IMR-90 (cell line): ENCODE measurements around the gene CCDC167. TPM values are rescaled to one million over a fixed set of nuclear protein-coding genes. Genes with fewer than 3 reads are reported as not detected.

Source experiments
- ATAC-seq: fragments of 200-7000 bp; cut with Tn5 transposase; 2 replicates; pipeline ENCODE4 v1.9.1; 2020; ENCODE audit warnings: low read depth, mild to moderate bottlenecking, moderate library complexity
- BruUV-seq: library from RNA; stranded (reverse); fragments of 400-500 nt; replicated peaks from 2 replicates; lab custom pipeline; 2021; lab: Mats Ljungman, UMichigan
- CTCF ChIA-PET: fragments of 300-600 bp; formaldehyde crosslinking; extraction: SDS; loops from one replicate; lab custom pipeline; 2021; ENCODE audit warnings: antibody characterized with exemption; lab: Yijun Ruan, JAX
- POLR2A ChIA-PET: fragments of 300-600 bp; sonication (Branson Sonifier 250); formaldehyde crosslinking; loops from one replicate; lab custom pipeline; 2022; ENCODE audit warnings: antibody characterized with exemption; ENCODE audit not compliant: unreplicated experiment; lab: Charles Lee
- DNase-seq: peaks from one replicate; pipeline ENCODE4 v3.0.0; 2013
- H2AFZ ChIP-seq: replicated peaks from 2 replicates; pipeline ENCODE3; 2013; ENCODE audit warnings: low read length, mild to moderate bottlenecking; ENCODE audit not compliant: poor library complexity
- H2AK5ac ChIP-seq: 2 replicates; pipeline ENCODE4 v1.6.1; 2013; ENCODE audit warnings: low read depth, low read length, inconsistent platforms
- H2AK9ac ChIP-seq: replicated peaks from 2 replicates; pipeline ENCODE3; 2013; ENCODE audit warnings: mild to moderate bottlenecking, low read depth, low read length, moderate library complexity; ENCODE audit not compliant: poor library complexity
- H2BK120ac ChIP-seq: 2 replicates; pipeline ENCODE4 v1.6.1; 2013; ENCODE audit warnings: low read depth, low read length, inconsistent platforms
- H2BK15ac ChIP-seq: 3 replicates; pipeline ENCODE4 v1.6.1; 2013; ENCODE audit warnings: low read depth, low read length, inconsistent platforms
- H2BK20ac ChIP-seq: 2 replicates; pipeline ENCODE4 v1.6.1; 2013; ENCODE audit warnings: low read depth, mild to moderate bottlenecking, inconsistent platforms, low read length, moderate library complexity
- H2BK5ac ChIP-seq: 2 replicates; pipeline ENCODE4 v1.6.1; 2013; ENCODE audit warnings: mild to moderate bottlenecking, low read depth, low read length, inconsistent platforms; ENCODE audit not compliant: poor library complexity, severe bottlenecking
- H3K14ac ChIP-seq: replicated peaks from 2 replicates; pipeline ENCODE4 v1.6.1; 2013; ENCODE audit warnings: low read depth, low read length, inconsistent platforms
- H3K18ac ChIP-seq: 2 replicates; pipeline ENCODE4 v1.6.1; 2013; ENCODE audit warnings: low read depth, low read length, control low read depth
- H3K23ac ChIP-seq: 2 replicates; pipeline ENCODE4 v1.6.1; 2013; ENCODE audit warnings: low read depth, low read length, inconsistent platforms
- H3K27ac ChIP-seq: 2 replicates; pipeline ENCODE4 v1.5.1; 2013; ENCODE audit warnings: mild to moderate bottlenecking, control low read depth, low read length; ENCODE audit not compliant: insufficient read depth
- H3K27me3 ChIP-seq: 2 replicates; pipeline ENCODE4 v1.6.1; 2013; ENCODE audit warnings: low read length; ENCODE audit not compliant: control insufficient read depth, insufficient read depth
- H3K36me3 ChIP-seq: 2 replicates; pipeline ENCODE4 v1.6.1; 2013; ENCODE audit warnings: low read length, mixed read lengths; ENCODE audit not compliant: control insufficient read depth, insufficient read depth
- H3K4ac ChIP-seq: 2 replicates; pipeline ENCODE4 v1.6.1; 2013; ENCODE audit warnings: low read depth, low read length, inconsistent platforms
- H3K4me1 ChIP-seq: 2 replicates; pipeline ENCODE4 v1.6.1; 2013; ENCODE audit warnings: low read length, mixed read lengths; ENCODE audit not compliant: control insufficient read depth, insufficient read depth
- H3K4me2 ChIP-seq: 2 replicates; pipeline ENCODE4 v1.6.1; 2013; ENCODE audit warnings: low read depth, mild to moderate bottlenecking, control low read depth, low read length, moderate library complexity
- H3K4me3 ChIP-seq: 2 replicates; pipeline ENCODE4 v1.5.1; 2013; ENCODE audit warnings: low read depth, mild to moderate bottlenecking, control low read depth, low read length, moderate library complexity; ENCODE audit not compliant: insufficient read depth
- H3K56ac ChIP-seq: 2 replicates; pipeline ENCODE4 v1.6.1; 2013; ENCODE audit warnings: low read length, inconsistent platforms; ENCODE audit not compliant: insufficient read depth; ENCODE audit errors: extremely low read depth
- H3K79me1 ChIP-seq, 2 experiments: 2 replicates each; pipeline ENCODE4 v1.6.1; 2013; ENCODE audit warnings: low read length in 2 of 2, inconsistent platforms in 1 of 2, low read depth in 1 of 2
- H3K9ac ChIP-seq: 2 replicates; pipeline ENCODE4 v1.6.1; 2013; ENCODE audit warnings: low read depth, low read length, control low read depth
- H3K9me1 ChIP-seq: 2 replicates; pipeline ENCODE4 v1.6.1; 2013; ENCODE audit warnings: low read length, inconsistent platforms; ENCODE audit not compliant: insufficient read depth
- H3K9me3 ChIP-seq: 2 replicates; pipeline ENCODE4 v1.6.1; 2013; ENCODE audit warnings: low read length; ENCODE audit not compliant: control insufficient read depth, insufficient read depth
- H4K20me1 ChIP-seq: 2 replicates; pipeline ENCODE4 v1.6.1; 2013; ENCODE audit warnings: low read length, inconsistent platforms; ENCODE audit not compliant: insufficient read depth
- H4K5ac ChIP-seq: 2 replicates; pipeline ENCODE4 v1.6.1; 2013; ENCODE audit warnings: mild to moderate bottlenecking, low read depth, low read length, control low read depth
- H4K8ac ChIP-seq, 2 experiments: 2 replicates each; pipeline ENCODE4 v1.6.1; 2013; ENCODE audit warnings: low read depth in 2 of 2, low read length in 2 of 2, control low read depth in 1 of 2, inconsistent platforms in 1 of 2
- H4K91ac ChIP-seq: 2 replicates; pipeline ENCODE4 v1.6.1; 2013; ENCODE audit warnings: low read depth, low read length, inconsistent platforms; ENCODE audit not compliant: insufficient read depth
- BHLHE40 ChIP-seq: fragments of 150-350 bp; IDR thresholded peaks from 2 replicates; pipeline ENCODE4 v1.6.1; 2016; ENCODE audit warnings: mild to moderate bottlenecking, low read depth, low read length
- CEBPB ChIP-seq: IDR thresholded peaks from 2 replicates; pipeline ENCODE4 v1.6.1; 2012; ENCODE audit warnings: low read depth, low read length, improper control_type of control experiment
- CHD1 ChIP-seq: IDR thresholded peaks from 2 replicates; pipeline ENCODE4 v1.6.1; 2012; ENCODE audit warnings: low read depth, low read length, improper control_type of control experiment
- CTCF ChIP-seq: conservative IDR thresholded peaks from 2 replicates; pipeline ENCODE4 v1.5.1; 2012; ENCODE audit warnings: mild to moderate bottlenecking, low read depth, low read length, improper control_type of control experiment
- FOS ChIP-seq: fragments of 150-350 bp; IDR thresholded peaks from 2 replicates; pipeline ENCODE4 v1.6.1; 2016; ENCODE audit warnings: low read depth, low read length
- MAFK ChIP-seq: IDR thresholded peaks from 2 replicates; pipeline ENCODE4 v1.6.1; 2012; ENCODE audit warnings: low read depth, low read length, improper control_type of control experiment
- MAZ ChIP-seq: IDR thresholded peaks from 2 replicates; pipeline ENCODE4 v1.6.1; 2012; ENCODE audit warnings: low read depth, mild to moderate bottlenecking, low read length, improper control_type of control experiment, moderate library complexity, borderline replicate concordance
- MXI1 ChIP-seq: IDR thresholded peaks from 2 replicates; pipeline ENCODE4 v1.6.1; 2012; ENCODE audit warnings: low read depth, mild to moderate bottlenecking, low read length, moderate library complexity, borderline replicate concordance
- POLR2A ChIP-seq: IDR thresholded peaks from 2 replicates; pipeline ENCODE4 v1.6.1; 2012; ENCODE audit warnings: mild to moderate bottlenecking, low read depth, low read length
- RAD21 ChIP-seq: IDR thresholded peaks from 2 replicates; pipeline ENCODE4 v1.6.1; 2012; ENCODE audit warnings: low read length, improper control_type of control experiment
- RCOR1 ChIP-seq: IDR thresholded peaks from 2 replicates; pipeline ENCODE4 v1.6.1; 2012; ENCODE audit warnings: mild to moderate bottlenecking, low read length, improper control_type of control experiment; ENCODE audit not compliant: insufficient replicate concordance
- RFX5 ChIP-seq: IDR thresholded peaks from 2 replicates; pipeline ENCODE4 v1.8.0; 2012; ENCODE audit warnings: low read depth, mild to moderate bottlenecking, low read length, moderate library complexity
- SMC3 ChIP-seq: fragments of 150-350 bp; IDR thresholded peaks from 2 replicates; pipeline ENCODE4 v1.6.1; 2016; ENCODE audit warnings: low read depth, mild to moderate bottlenecking, antibody characterized with exemption, low read length, moderate library complexity
- USF2 ChIP-seq: fragments of 150-350 bp; IDR thresholded peaks from 2 replicates; pipeline ENCODE4 v1.6.1; 2017; ENCODE audit warnings: mild to moderate bottlenecking, antibody characterized with exemption, low read length, low read depth
- WGBS, 2 experiments: methylation state at CpG; one replicate each; pipeline versions ENCODE4 v1.1.5 to v1.1.7; 2013; ENCODE audit warnings: missing lambda C conversion rate in 2 of 2; ENCODE audit not compliant: insufficient read length in 1 of 2; ENCODE audit errors: extremely low coverage in 2 of 2; 5-methylcytosine and 5-hydroxymethylcytosine counted together
- dilution Hi-C: fragments of 300-500 bp; cut with HindIII; formaldehyde crosslinking; loops from one replicate; pipeline ENCODE4 v1.14.3; 2018; ENCODE audit warnings: low sequenced_read_pairs; ENCODE audit not compliant: unreplicated experiment
- in situ Hi-C: fragments of 300-500 bp; cut with MboI; formaldehyde crosslinking; loops from 3 replicates; pipeline ENCODE4 v1.14.3; 2019; ENCODE audit warnings: low sequenced_read_pairs, inconsistent platforms, mixed read lengths
- intact Hi-C: fragments of 100-400 bp; cut with micrococcal nuclease; formaldehyde crosslinking; loops from 2 replicates; pipeline ENCODE4 v1.10.0; 2022
- polyA plus RNA-seq, 3 experiments: library from polyadenylated mRNA; depleted of rRNA; stranded (reverse); fragments of >200 nt; gene quantifications; 2 replicates each; pipeline ENCODE4 v1.2.3, GENCODE V29; 2012; ENCODE audit warnings: low replicate concordance in 1 of 3
- total RNA-seq: library from RNA; depleted of rRNA; stranded (reverse); fragments of >200 nt; gene quantifications from 2 replicates; pipeline ENCODE4 v1.2.3, GENCODE V29; 2012
- TF ChIP-seq, protein P1 (sequence below): fragments of 150-350 bp; IDR thresholded peaks from 2 replicates; pipeline ENCODE4 v1.6.1; 2016; ENCODE audit warnings: low read depth, mild to moderate bottlenecking, low read length, moderate library complexity, borderline replicate concordance

The CCDC167 gene
- total and polyA plus RNA-seq, 2 of the 4 experiments (the other 2 are of a cell fraction): 35.8 to 96.8 TPM

- WGBS, 2 experiments: 52% methylated on average over 7 of the region's 11 CpGs; no CpG with 5 or more reads in 1 of the 2 experiments
- no peak overlapping the region for H3K4me2 ChIP-seq
- no peak overlapping the region for H3K9ac ChIP-seq
- no peak overlapping the region for H4K5ac ChIP-seq
- H3K9me1 ChIP-seq: no peaks in the 10 kb centered on the region
- H2BK20ac ChIP-seq: no peak overlapping the region
- in situ Hi-C loops: no loop called here
- H3K36me3 ChIP-seq: no peaks in the 10 kb centered on the region
- no peak for DNase-seq
- H4K91ac ChIP-seq: no peak overlapping the region
- H4K8ac ChIP-seq: no peak overlapping the region
- no peak overlapping the region for H2BK15ac ChIP-seq
- no peak overlapping the region for H3K27ac ChIP-seq
- ATAC-seq: no peak
- H3K18ac ChIP-seq: no peak overlapping the region
- BruUV-seq: no TSS peak
- no peak overlapping the region for H2BK5ac ChIP-seq
- peaks cover under 1% of the 10 kb centered on the region; the same call in 1 of the 2 replicates for H4K20me1 ChIP-seq
- H2BK120ac ChIP-seq: no peak overlapping the region
- intact Hi-C loops: no loop called here
- dilution Hi-C loops: no loop called here
- no peak overlapping the region for H2AFZ ChIP-seq
- H3K4ac ChIP-seq: no peak overlapping the region
- H3K9me3 ChIP-seq: peaks cover 2% of the 10 kb centered on the region; the same call in 1 of the 2 replicates
- H3K4me3 ChIP-seq: no peak overlapping the region
- no peak overlapping the region for H3K23ac ChIP-seq
- no peak overlapping the region for H2AK5ac ChIP-seq
- no peaks in the 10 kb centered on the region for H3K79me1 ChIP-seq
- TF ChIP-seq RAD21 (no peak), RFX5 (no peak), RCOR1 (no peak), FOS (no peak), CHD1 (no peak), MXI1 (no peak), MAFK (no peak), BHLHE40 (no peak), USF2 (no peak), CTCF (no peak), MAZ (no peak), CEBPB (no peak), SMC3 (no peak), POLR2A (no peak)
- TF ChIP-seq, protein P1, sequence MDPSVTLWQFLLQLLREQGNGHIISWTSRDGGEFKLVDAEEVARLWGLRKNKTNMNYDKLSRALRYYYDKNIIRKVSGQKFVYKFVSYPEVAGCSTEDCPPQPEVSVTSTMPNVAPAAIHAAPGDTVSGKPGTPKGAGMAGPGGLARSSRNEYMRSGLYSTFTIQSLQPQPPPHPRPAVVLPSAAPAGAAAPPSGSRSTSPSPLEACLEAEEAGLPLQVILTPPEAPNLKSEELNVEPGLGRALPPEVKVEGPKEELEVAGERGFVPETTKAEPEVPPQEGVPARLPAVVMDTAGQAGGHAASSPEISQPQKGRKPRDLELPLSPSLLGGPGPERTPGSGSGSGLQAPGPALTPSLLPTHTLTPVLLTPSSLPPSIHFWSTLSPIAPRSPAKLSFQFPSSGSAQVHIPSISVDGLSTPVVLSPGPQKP: no peak
- POLR2A ChIA-PET: no interaction called here
- H3K4me1 ChIP-seq: peaks cover 3% of the 10 kb centered on the region; the same call in 1 of the 2 replicates
- no peak overlapping the region for H3K14ac ChIP-seq
- no peak overlapping the region for H3K56ac ChIP-seq
- H2AK9ac ChIP-seq: peak overlapping the region; percentile 39
- H3K27me3 ChIP-seq: peaks cover 56% of the 10 kb centered on the region
- CTCF ChIA-PET: no interaction called here
Observed at GRCh38 chr6:37517411-37517812, 17.7 kb upstream of the CCDC167 start.
